HEK293T (cell line): ENCODE data around the gene TM4SF4.

ENCODE experiments used
- ELF4 ChIP-seq: fragments of 450-650 bp; IDR thresholded peaks from 2 replicates; pipeline ENCODE4 v1.6.1; 2017; ENCODE audit warnings: antibody characterized with exemption
- FOXA1 ChIP-seq: fragments of 450-650 bp; IDR thresholded peaks from 2 replicates; pipeline ENCODE4 v1.6.1; 2016; ENCODE audit warnings: mild to moderate bottlenecking
- FOXM1 ChIP-seq: fragments of 450-650 bp; IDR thresholded peaks from 2 replicates; pipeline ENCODE4 v1.6.1; 2017; ENCODE audit warnings: mild to moderate bottlenecking, borderline replicate concordance
- L3MBTL2 ChIP-seq: fragments of 450-650 bp; conservative IDR thresholded peaks from 2 replicates; pipeline ENCODE4 v1.6.1; 2016; ENCODE audit warnings: mild to moderate bottlenecking
- LEF1 ChIP-seq: fragments of 450-650 bp; IDR thresholded peaks from 2 replicates; pipeline ENCODE4 v1.6.1; 2017; ENCODE audit warnings: mild to moderate bottlenecking, borderline replicate concordance

- TF ChIP-seq LEF1 (no peak), FOXM1 (no peak), L3MBTL2 (no peak), FOXA1 (no peak), ELF4 (no peak)
Measured at GRCh38 chr3:149476225-149476624, 1.7 kb downstream of the TM4SF4 start.
